ENCODE results near the gene GIMAP8.

GIMAP8 gene

GRCh38 chr7:150429699-150430098 is 20.7 kb upstream of the GIMAP8 start:
- CTCF ChIA-PET, result no interaction called here
- no peak overlapping the region for H3K27ac ChIP-seq
- TF ChIP-seq CTCF (conservative IDR thresholded peaks at IDR 0.05; ENCODE audit: low read depth), result no peak
- no peak for DNase-seq (ENCODE audit: low spot score)
- POLR2A ChIA-PET (ENCODE audit: low non-redundant PET), result no interaction called here

- no peak overlapping the region for H3K27ac ChIP-seq
- POLR2A ChIA-PET (ENCODE audit: low non-redundant PET), result no interaction called here
- DNase-seq (ENCODE audit: low spot score), result no peak
- no peak for TF ChIP-seq CTCF (conservative IDR thresholded peaks at IDR 0.05; ENCODE audit: low read depth)
- CTCF ChIA-PET, result no interaction called here
Measured at GRCh38 chr7:150430465-150431085, 19.9 kb upstream of the GIMAP8 start.

GRCh38 chr7:150431839-150432658 is 18.4 kb upstream of the GIMAP8 start:
- H3K27ac ChIP-seq, result no peak overlapping the region
- ChIA-PET POLR2A (ENCODE audit: low non-redundant PET) (no interaction called here), CTCF (no interaction called here)
- no peak for DNase-seq (ENCODE audit: low spot score)
- TF ChIP-seq CTCF (conservative IDR thresholded peaks at IDR 0.05; ENCODE audit: low read depth), result no peak

- POLR2A ChIA-PET (ENCODE audit: low non-redundant PET), result no interaction called here
- no peak for TF ChIP-seq CTCF (conservative IDR thresholded peaks at IDR 0.05; ENCODE audit: low read depth)
- CTCF ChIA-PET, result interaction anchor here (0.7 kb wide), 1 partner anchor 840 kb away, joined by 4 read pairs; no protein-coding TSS in a partner anchor
- H3K27ac ChIP-seq, result no peak overlapping the region
- DNase-seq (ENCODE audit: low spot score), result no peak
Measured at GRCh38 chr7:150432915-150433892, 17.2 kb upstream of the GIMAP8 start.

GRCh38 chr7:150434240-150434639 is 16.2 kb upstream of the GIMAP8 start:
- CTCF ChIA-PET, result interaction anchor here (0.7 kb wide), 1 partner anchor 841 kb away, joined by 4 read pairs; no protein-coding TSS in a partner anchor

More at GRCh38 chr7:150434240-150434639, 16.2 kb upstream of the GIMAP8 start:
- TF ChIP-seq CTCF (conservative IDR thresholded peaks at IDR 0.05; ENCODE audit: low read depth), result no peak
- no peak for DNase-seq (ENCODE audit: low spot score)
- no peak overlapping the region for H3K27ac ChIP-seq
- POLR2A ChIA-PET (ENCODE audit: low non-redundant PET), result no interaction called here
